ENCODE measurements around the gene OPCML.

OPCML gene

GRCh38 chr11:133408936-133409335 lies 123.4 kb downstream of the OPCML start:
- DNase-seq (ENCODE audit: low spot score) = no peak

- no peak for DNase-seq (ENCODE audit: low spot score)
Observed at GRCh38 chr11:133408402-133408801, 123.9 kb downstream of the OPCML start.

DNA sequence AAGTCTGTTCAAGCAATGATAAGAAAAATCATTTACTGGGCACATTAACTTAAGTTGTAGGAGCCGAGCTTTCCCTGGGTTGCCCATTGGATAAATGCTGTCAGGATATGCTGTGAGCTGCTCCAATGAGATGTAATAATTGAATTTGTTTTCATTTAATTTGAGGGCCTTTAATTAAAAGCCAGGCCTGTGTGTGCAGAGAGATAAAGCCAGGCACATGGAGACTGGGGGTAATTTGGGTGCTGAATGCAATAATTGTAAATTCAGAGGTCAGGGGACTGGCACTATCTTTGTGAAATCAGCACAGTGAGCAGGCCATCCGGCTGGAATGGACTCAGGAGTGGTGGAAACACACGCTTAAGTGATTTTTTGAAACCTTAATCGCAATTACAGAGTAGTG lies 125.8 kb downstream of the OPCML start:
- no peak for DNase-seq (ENCODE audit: low spot score)

DNA sequence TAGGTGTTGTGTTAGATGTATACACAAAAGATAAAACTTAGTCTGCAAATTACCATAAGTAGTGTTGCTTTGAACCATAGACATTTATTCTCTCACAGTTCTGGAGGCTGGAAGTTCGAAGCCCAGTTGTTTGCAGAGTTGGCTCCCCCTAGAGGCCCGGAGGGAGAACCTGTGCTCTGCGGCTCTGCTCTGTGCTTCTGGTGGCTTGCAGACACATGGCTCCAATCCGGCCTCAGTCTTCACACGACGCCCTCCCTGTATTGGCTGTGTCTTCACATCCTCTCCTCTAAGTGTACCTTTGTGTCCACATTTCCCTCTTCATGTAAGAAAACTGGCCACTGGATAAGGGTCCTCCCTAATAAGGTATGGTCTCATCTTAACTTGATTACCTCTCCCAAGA lies 128.4 kb downstream of the OPCML start:
- peak; percentile 45 for DNase-seq (ENCODE audit: low spot score)

GRCh38 chr11:133402551-133402950 lies 129.8 kb downstream of the OPCML start:
- DNase-seq (ENCODE audit: low spot score) = no peak

DNA sequence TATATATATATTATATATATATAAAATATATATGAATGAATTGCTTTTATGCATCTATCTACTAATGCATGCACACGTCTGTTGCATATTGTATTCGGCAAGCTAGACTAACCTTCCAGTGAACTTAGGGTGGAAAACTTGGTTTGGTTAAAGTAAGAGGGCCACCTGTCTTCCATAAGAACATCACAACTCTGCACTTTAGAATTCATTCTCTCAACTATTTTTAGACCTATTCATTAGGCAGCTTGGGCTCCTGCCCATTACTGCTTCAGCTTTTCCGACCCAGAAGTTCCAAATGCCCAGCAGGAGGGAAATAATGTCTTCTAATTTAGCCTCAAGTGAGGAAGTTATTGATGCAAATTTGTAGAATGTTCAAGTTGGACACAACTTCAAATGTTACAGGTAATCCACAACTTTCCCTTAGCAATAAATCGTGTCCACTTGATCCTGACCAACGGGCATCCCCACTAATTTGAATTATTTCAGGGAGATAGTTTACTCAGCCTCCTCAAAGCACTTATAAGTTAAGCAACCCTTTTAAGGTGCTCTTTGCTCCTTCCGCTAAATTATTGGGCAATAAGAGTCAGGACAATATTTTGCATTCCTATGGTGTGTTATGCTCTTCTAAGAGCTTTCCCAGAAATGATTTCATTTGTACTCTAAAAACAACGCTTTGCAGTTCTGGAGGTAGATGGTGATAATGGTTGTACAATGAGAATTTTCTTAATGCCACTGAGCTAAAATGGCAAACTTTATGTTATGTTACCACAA lies 132.3 kb downstream of the OPCML start:
- no peak for DNase-seq (ENCODE audit: low spot score)

- no peak for DNase-seq (ENCODE audit: low spot score)
Observed at GRCh38 chr11:133399294-133399693, 133.0 kb downstream of the OPCML start.

DNA sequence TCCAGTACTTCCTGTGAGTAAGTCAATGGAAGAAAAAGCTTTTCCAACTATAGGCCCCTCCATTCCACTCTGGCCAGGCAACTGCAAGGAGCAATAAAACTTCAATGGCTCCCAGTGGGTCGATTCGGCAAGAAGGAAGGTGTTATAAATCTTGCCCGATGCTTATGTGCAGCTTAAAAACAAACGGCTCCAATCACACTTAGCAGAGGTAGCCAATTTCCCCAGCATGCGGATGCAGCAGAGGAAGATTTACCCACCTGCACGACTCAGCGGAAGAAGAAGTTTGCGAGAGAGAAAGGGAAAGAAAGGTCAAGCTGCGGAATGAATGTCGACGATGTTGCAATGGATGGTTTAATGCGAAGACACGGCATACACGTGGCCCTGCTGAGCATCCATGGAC lies 141.5 kb downstream of the OPCML start:
- no peak for DNase-seq (ENCODE audit: low spot score)

GRCh38 chr11:133388975-133389568 lies 143.2 kb downstream of the OPCML start:
- DNase-seq (ENCODE audit: low spot score) = no peak

- DNase-seq (ENCODE audit: low spot score) = no peak
Observed at GRCh38 chr11:133388260-133388659, 144.0 kb downstream of the OPCML start.

GRCh38 chr11:133386852-133387251 lies 145.4 kb downstream of the OPCML start:
- DNase-seq (ENCODE audit: low spot score) = no peak

DNA sequence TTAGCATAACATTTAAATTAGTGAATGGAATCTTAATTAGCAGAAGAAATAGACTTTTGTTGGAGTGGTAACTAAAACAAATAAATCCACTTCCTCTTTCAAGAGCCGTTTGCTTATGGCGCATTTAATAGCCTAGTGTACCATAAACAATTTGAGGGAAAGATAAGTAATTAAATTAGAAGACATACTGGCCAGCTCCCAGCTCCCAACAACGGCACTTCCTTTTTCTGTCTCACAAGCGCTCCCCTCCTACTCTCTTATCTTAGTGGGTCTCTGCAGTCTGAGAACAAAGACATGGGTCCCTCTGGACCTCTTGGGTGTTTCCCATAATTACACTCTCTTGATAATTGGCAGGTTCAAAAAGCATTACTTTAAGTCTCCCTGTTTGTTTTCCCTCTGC lies 146.0 kb downstream of the OPCML start:
- no peak for DNase-seq (ENCODE audit: low spot score)

GRCh38 chr11:133385781-133386180 lies 146.5 kb downstream of the OPCML start:
- DNase-seq (ENCODE audit: low spot score) = no peak

DNA sequence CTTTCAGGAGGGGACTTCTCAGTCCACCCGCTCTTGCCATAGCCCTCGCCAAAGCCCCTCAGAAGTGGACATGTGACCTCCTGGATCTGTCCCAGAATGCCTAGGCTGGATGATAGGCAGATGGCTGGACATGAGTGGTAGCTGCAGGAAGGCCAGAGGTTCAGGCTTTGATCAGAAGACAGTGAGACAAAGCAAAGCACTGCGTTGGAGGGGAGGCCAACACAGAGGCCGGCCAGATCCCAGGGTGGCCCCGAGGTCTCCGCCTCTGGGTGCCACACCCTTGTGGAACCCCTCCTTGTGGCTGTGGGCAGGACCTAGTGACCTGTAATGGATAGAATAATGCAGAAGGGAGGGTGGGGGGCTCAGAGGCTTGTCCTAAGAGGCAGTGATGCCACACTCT lies 147.6 kb downstream of the OPCML start:
- no peak for DNase-seq (ENCODE audit: low spot score)

GRCh38 chr11:133383689-133384088 lies 148.6 kb downstream of the OPCML start:
- DNase-seq (ENCODE audit: low spot score) = no peak

- DNase-seq (ENCODE audit: low spot score) = no peak
Observed at GRCh38 chr11:133383201-133383600, 149.1 kb downstream of the OPCML start.

DNA sequence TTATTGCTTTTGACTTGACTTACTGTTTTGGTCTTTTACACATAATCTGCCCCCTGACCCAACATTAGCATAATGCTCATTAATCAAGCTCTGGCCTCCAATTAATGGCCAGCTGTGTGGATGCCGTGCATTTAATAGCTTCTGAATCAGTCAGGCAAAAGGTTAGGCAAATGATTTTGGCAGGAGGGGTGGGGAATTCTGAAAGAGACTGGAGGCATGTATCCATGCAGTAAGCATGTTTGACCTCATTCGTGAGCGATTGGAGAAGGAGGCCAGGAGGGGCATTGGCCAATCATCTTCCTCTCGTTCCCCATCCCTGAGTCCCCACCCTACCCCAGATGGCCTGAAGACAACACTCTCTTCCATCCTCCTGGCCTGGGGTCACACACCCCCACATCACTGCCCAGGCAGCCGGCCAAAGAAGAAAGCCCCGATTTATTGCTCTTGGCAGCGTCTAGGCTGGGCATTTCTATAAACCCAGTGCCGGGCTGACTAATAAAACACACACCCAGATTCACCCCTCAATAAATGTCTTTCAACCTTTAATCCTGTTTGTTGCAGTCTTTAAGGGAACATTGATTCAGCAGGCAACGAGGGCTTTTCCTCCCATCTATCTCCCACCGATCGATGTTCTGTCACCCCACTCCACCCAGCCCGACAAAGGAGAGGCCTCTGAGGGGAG lies 150.0 kb downstream of the OPCML start:
- no peak for DNase-seq (ENCODE audit: low spot score)

- DNase-seq (ENCODE audit: low spot score) = no peak
Observed at GRCh38 chr11:133381761-133382130, 150.6 kb downstream of the OPCML start.

DNA sequence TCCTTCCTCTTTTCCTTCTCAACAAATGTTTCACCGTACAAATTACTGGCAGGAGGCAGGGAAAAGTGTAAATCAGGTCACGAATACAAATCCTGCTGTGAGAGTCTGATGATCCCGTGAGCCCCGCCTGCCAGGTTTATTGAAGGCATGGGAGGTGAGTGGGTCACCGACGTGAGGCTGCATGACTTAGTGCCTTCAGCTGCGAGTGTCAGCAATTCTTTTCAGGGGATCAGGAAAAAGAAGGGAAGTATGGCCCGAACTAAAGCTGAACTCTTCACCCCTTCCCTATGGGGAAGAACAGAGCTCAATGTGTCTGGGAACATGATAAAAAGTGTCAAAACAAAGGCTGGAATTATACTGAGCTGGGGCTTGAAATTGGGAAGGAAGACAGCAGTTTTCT lies 166.2 kb downstream of the OPCML start:
- DNase-seq (ENCODE audit: low spot score) = no peak

GRCh38 chr11:133362916-133363315 lies 169.4 kb downstream of the OPCML start:
- DNase-seq (ENCODE audit: low spot score) = no peak

GRCh38 chr11:133362156-133362555 lies 170.1 kb downstream of the OPCML start:
- no peak for DNase-seq (ENCODE audit: low spot score)

GRCh38 chr11:133361689-133361994 lies 170.7 kb downstream of the OPCML start:
- DNase-seq (ENCODE audit: low spot score) = no peak

DNA sequence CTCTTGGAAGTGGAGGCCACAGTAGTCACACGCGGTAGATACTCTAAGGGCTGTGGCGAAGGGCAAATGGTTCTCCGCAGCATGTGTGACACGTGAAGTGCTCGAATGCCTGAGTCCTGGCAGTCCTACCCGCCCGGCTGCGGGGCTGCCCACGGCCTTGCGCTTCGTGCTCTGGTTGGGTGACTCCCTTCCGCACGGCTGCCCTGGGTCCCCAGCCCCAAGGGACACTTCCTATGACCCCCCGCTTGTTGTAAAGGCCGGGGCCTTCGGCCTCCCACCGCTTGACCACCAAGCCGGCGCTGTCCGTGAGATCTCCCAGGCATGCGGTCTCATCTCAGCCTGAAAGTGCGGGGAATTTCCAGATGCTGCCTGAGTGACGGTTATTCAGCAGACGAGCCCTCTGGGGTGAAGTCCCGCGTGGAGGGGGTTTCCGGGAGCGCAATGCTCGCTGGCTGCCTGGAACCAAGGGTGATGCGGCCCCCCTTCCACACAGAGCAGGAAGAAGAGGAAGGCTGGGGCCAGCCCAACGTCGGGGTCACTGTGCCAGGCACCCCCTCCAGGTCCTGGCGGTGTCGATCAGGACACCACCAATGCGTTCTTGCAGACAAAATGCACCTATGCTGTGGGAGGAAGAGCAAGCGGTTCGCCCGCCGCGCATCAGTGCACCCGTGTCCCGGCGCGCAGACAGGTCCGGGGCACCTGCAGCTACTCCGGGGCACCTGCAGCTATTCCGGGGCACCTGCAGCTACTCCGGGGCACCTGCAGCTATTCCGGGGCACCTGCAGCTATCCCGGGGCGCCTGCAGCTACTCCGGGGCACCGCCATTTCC lies 171.2 kb downstream of the OPCML start:
- no peak for DNase-seq (ENCODE audit: low spot score)

Measured in D341Med (cell line).